GM18951 (cell line): ENCODE measurements around the gene UPF2.
"Not testable (repeated sequence)": the region's sequence is repeated elsewhere in the genome, so short reads cannot be mapped to it uniquely, and the experiment has no call there.

ENCODE experiments used
- POLR2A ChIP-seq: IDR thresholded peaks from 4 replicates; pipeline ENCODE4 v1.6.1; 2011; ENCODE audit warnings: mild to moderate bottlenecking; ENCODE audit not compliant: insufficient read length, insufficient read depth; ENCODE audit errors: extremely low read depth
- in situ Hi-C: fragments of 300-500 bp; cut with MboI; formaldehyde crosslinking; loops from one replicate; pipeline ENCODE4 v1.12.0; 2022; ENCODE audit warnings: low sequenced_read_pairs, mixed read lengths, inconsistent platforms; ENCODE audit not compliant: unreplicated experiment

UPF2 gene, protein sequence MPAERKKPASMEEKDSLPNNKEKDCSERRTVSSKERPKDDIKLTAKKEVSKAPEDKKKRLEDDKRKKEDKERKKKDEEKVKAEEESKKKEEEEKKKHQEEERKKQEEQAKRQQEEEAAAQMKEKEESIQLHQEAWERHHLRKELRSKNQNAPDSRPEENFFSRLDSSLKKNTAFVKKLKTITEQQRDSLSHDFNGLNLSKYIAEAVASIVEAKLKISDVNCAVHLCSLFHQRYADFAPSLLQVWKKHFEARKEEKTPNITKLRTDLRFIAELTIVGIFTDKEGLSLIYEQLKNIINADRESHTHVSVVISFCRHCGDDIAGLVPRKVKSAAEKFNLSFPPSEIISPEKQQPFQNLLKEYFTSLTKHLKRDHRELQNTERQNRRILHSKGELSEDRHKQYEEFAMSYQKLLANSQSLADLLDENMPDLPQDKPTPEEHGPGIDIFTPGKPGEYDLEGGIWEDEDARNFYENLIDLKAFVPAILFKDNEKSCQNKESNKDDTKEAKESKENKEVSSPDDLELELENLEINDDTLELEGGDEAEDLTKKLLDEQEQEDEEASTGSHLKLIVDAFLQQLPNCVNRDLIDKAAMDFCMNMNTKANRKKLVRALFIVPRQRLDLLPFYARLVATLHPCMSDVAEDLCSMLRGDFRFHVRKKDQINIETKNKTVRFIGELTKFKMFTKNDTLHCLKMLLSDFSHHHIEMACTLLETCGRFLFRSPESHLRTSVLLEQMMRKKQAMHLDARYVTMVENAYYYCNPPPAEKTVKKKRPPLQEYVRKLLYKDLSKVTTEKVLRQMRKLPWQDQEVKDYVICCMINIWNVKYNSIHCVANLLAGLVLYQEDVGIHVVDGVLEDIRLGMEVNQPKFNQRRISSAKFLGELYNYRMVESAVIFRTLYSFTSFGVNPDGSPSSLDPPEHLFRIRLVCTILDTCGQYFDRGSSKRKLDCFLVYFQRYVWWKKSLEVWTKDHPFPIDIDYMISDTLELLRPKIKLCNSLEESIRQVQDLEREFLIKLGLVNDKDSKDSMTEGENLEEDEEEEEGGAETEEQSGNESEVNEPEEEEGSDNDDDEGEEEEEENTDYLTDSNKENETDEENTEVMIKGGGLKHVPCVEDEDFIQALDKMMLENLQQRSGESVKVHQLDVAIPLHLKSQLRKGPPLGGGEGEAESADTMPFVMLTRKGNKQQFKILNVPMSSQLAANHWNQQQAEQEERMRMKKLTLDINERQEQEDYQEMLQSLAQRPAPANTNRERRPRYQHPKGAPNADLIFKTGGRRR

DNA sequence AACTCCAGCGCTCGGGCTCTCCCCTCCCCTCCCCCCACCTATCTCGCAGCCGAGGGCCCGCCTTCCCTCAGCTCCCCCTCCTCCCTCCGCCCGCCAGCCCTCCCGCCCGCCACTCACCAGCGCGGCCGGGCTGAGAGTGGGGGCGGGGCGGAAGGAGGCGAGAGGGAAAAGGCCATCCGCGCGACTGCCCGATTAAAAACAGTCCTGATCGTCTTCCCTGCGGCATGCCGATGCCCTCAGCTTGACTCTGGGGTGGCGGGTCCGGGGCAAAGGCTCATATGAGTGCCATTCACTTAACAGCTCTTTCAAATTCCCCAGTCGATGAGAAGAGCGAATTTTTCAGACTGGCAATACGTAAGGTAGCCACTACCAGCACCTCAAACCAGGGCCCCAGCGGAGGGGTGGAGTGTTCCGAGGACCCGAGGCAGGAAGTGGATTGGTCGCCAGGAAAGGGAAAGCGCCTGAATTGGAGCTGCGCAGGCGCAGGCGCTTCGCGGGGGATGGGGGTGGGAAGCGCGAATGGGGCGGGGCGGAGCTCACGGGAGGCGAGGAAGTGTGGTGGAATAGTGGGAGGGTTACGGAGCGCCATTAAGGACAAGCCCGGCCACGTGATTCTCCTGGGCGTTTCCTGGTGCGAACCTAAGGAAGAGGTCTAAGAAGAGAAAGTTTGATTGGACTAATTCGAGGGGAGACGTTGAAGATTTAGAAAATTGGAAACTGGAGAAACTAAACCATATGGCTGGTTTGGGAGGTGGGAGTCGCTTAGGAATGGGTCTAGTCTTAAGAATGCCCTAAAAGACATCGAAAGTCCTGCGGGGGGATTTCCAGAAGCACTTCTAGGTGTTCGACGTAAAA is at the start of gene UPF2:
UPF2 (minus strand) TSS at position 13 of the 855 bp plus-strand sequence. CDS start 7,386 bp downstream, outside the sequence.
- in situ Hi-C loops: no loop called here
- TF ChIP-seq POLR2A: peak; percentile 8

DNA sequence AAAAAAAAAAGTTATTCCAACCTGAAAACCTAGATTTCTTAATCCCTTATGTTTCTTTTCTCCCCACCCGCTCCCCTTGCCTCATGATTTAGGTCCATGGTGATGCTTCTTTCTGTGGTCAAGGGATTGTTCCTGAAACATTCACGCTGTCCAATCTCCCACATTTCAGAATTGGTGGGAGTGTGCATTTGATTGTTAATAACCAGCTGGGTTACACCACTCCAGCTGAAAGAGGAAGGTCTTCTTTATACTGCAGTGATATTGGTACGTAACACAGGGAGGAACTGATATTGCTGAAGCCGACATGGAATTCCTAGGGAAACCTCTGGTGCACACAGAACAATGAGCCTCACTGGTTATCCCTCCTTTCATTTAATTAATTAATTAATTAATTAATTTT is 48.8 kb upstream of the UPF2 start:
- in situ Hi-C loops: no loop called here
- TF ChIP-seq POLR2A: no peak

DNA sequence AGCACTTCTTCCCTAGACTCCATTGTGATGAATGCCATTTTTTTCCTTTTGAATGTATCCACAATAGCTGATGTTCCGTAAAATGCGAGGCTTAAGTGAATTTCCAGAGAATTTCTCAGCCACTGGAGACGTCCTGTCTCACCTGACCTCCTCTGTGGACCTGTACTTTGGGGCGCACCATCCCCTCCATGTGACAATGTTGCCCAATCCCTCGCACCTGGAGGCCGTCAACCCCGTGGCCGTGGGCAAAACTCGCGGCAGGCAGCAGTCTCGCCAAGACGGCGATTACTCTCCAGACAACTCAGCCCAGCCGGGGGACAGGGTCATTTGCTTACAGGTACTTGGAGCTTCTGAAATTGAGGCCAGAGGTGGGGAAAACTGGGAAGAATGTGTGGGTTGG is 46.3 kb upstream of the UPF2 start:
- in situ Hi-C loops: no loop called here
- no peak for TF ChIP-seq POLR2A

DNA sequence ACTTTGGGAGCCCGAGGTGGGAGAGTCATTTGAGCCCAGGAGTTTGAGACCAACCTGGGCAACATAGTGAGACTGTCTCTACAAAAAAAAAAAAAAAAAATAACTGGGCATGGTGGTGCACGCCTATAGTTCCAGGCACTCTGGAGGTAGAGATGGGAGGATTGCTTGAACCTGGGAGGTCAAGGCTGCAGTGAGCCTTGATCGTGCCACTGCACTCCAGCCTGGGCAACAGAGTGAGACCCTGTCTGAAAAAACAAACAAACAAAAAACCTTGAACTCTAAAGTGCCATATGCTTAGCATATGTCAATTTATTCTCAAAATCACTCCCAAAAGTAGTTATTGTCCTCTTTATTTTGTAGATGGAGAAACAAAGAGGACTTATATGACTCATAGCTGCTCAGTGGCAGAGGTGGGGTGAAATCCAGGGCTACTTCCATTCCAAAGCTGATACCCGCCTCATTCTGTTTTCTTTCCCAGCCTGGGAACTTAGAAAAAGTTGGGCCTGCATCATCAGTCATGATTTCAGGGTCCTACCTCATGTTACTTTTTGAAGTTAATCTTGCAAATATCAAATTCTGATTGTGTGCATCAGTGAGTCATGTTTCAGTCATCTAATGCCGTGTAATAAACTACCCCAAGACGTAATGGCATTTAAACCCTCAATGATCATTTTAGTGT is 39.4 kb upstream of the UPF2 start:
- TF ChIP-seq POLR2A: no peak
- in situ Hi-C loops: no loop called here

DNA sequence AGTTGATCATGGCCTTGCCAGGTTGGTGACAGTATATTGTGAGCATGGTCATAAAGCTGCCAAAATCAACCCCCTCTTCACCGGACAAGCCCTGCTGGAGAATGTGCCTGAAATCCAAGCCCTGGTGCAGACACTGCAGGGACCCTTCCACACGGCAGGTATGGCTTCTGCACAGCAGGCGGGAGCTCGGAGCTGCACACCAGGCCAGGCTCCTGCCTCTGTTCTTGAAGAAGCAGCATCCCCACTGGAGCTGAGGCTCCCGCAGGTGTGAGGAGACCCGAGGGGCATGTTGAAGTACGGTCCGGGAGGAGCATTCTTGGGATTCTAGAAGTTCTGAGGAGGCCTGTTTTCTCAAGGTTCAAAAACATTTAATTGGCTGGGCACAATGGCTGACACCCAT is 38.9 kb upstream of the UPF2 start:
- no peak for TF ChIP-seq POLR2A
- in situ Hi-C loops: no loop called here

DNA sequence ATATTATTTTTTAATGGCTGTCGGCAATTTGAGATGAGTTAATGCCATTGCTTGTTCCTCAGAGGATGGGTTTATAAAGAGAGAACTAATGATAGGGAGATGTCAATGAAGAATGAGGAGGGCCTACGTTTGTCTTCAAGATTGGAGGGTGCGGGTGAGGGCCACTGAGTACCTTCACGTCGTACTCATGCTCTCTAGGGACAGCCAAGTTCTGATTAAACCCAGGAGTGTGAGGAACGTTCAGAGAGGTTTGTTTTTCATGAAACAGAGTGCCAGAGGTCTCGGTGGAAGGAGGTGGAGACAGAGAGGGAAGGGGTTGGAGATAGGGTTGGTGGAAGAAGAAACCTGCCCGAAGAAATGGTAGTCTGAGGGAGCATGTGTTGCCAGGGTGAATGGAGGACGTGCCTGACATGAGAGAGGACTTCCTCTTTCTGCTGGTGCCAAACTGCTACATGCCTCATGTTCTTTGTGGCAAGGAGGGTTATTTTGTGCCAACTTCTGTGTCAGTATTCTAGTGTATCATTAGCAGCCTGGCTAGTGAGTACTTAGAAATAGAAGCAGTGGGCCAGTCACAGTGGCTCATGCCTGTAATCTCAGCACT is 35.1 kb upstream of the UPF2 start:
- no peak for TF ChIP-seq POLR2A
- in situ Hi-C loops: no loop called here

DNA sequence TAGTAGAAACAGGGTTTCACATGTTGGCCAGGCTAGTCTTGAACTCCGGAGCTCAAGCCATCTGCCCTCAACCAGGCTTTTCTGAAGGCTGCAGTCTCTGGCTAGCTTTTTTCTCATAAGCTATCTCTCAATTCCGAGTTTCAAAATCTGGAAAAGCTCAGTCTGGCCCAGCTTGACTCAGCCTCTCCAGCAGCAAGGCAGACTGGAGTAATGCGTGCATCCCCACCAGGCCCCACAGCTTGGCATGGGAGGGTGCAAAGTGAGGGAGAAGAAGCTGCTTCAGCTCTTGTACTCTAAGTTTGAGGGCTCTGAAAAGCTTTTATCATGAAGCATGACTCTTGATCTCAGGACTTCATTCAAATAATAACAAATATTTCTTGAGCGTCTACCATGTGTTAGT is 30.9 kb upstream of the UPF2 start:
- in situ Hi-C loops: no loop called here

DNA sequence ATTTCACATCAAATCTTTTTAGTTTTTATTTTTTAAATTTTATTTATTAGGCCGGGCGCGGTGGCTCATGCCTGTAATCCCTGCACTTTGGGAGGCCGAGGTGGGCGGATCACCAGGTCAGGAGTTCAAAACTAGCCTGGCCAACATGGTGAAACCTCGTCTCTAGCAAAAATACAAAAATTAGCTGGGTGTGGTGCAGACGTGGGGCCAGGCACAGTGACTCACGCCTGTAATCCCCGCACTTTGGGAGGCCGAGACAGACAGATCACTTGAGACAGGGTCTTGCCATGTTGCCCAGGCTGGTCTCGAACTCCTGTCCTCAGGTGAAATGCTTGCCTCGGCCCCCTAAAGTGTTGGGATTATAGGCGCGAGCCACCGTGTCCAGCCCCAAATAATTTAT is 28.8 kb upstream of the UPF2 start:
- in situ Hi-C loops: not testable (repeated sequence)

More for the DNA sequence above, 30.9 kb upstream of the UPF2 start:
- no peak for TF ChIP-seq POLR2A

DNA sequence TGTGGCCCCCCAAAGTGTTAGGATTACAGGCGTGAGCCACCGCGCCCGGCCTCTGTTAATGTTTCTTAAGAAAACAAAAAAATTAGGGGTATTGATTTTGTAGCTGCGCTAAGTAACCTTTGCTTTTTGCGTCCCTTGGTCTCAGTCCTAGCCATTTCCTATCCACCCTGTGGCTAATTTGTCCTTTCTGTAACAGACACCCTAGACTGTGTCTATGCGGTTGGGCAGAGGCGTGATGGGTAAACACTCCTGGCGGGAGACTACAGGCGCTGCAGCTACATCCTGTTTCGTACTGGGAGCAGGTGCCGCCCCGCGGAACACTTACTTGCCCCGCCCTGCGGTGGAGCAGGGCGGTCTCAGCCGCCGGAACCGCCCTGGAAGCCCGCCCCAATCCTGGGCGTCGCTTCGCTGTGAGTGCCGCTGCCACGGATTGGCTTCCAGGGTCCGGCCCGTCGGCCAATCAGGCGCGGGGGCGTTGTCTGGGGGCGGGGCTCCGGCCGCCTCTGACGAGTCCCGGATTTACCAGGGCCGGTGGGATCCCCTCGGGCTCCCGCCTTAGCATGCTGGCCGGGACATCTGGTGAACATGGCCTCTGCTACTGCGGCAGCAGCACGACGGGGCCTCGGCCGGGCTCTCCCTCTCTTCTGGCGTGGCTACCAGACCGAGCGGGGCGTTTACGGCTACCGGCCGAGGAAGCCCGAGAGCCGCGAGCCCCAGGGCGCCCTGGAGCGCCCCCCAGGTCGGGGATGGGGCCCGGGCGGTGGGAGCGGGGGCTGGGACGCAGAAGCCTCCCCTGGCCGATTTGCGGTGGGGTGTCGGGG is 26.1 kb upstream of the UPF2 start, which contains the start of gene DHTKD1:
DHTKD1 (plus strand) TSS at position 506 of the 821 bp plus-strand sequence; CDS start at position 586, 80 bp downstream.
- peak; percentile 90 for TF ChIP-seq POLR2A
- in situ Hi-C loops: no loop called here

DNA sequence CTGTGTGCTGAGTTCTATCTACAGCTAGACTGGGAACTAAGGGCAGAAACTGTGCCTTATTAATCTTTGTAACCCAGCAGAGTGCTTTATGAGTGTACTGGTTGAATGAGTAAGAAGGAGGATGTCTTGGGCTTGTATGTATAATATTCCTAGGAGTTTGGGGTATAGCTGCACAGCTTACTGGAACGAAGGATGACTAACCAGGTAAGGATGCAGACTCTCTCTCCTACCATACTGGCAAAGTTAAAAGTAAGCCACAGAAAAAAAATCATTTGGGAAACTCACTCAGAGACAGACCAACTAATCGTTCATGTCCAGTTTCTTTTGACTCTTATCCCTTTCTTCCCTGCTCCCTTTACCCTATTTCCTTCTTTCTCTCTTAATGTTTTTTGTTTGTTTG is 24.7 kb upstream of the UPF2 start:
- TF ChIP-seq POLR2A: no peak
- in situ Hi-C loops: no loop called here

DNA sequence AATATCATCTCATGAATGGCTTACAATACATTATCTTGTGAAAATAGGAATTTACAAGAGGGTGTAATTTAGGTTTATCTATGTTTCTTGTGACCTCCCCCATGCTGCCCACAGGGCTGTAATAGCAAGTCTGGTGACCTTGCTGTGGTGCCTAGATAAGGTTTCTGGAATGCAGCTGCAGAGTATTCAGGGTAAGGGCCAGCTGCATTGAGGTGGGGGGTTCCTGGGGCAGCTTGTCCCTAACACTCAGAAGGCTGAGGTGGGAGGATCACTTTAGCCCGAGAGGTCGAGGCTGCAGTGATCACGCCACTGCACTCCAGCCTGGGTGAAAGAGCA is 20.8 kb upstream of the UPF2 start:
- TF ChIP-seq POLR2A: no peak
- in situ Hi-C loops: no loop called here
